IMR-90 (cell line): ENCODE data around the gene CIAO3.
A peak's percentile ranks its signal among the peaks of the same experiment; 100 is the strongest.

Source experiments
- FOS ChIP-seq: fragments of 150-350 bp; IDR thresholded peaks from 2 replicates; pipeline ENCODE4 v1.6.1; 2016; ENCODE audit warnings: low read depth, low read length
- MAZ ChIP-seq: IDR thresholded peaks from 2 replicates; pipeline ENCODE4 v1.6.1; 2012; ENCODE audit warnings: low read depth, mild to moderate bottlenecking, low read length, improper control_type of control experiment, moderate library complexity, borderline replicate concordance
- RFX5 ChIP-seq: IDR thresholded peaks from 2 replicates; pipeline ENCODE4 v1.8.0; 2012; ENCODE audit warnings: low read depth, mild to moderate bottlenecking, low read length, moderate library complexity
- SMC3 ChIP-seq: fragments of 150-350 bp; IDR thresholded peaks from 2 replicates; pipeline ENCODE4 v1.6.1; 2016; ENCODE audit warnings: low read depth, mild to moderate bottlenecking, antibody characterized with exemption, low read length, moderate library complexity
- TF ChIP-seq, protein P1 (sequence below): fragments of 150-350 bp; IDR thresholded peaks from 2 replicates; pipeline ENCODE4 v1.6.1; 2016; ENCODE audit warnings: low read depth, mild to moderate bottlenecking, low read length, moderate library complexity, borderline replicate concordance
- TF ChIP-seq, protein P2 (sequence below): fragments of 150-350 bp; IDR thresholded peaks from 2 replicates; pipeline ENCODE4 v1.6.1; 2017; ENCODE audit warnings: mild to moderate bottlenecking, antibody characterized with exemption, low read length, low read depth
- TF ChIP-seq, protein P3 (sequence below): conservative IDR thresholded peaks from 2 replicates; pipeline ENCODE4 v1.5.1; 2012; ENCODE audit warnings: mild to moderate bottlenecking, low read depth, low read length, improper control_type of control experiment

DNA sequence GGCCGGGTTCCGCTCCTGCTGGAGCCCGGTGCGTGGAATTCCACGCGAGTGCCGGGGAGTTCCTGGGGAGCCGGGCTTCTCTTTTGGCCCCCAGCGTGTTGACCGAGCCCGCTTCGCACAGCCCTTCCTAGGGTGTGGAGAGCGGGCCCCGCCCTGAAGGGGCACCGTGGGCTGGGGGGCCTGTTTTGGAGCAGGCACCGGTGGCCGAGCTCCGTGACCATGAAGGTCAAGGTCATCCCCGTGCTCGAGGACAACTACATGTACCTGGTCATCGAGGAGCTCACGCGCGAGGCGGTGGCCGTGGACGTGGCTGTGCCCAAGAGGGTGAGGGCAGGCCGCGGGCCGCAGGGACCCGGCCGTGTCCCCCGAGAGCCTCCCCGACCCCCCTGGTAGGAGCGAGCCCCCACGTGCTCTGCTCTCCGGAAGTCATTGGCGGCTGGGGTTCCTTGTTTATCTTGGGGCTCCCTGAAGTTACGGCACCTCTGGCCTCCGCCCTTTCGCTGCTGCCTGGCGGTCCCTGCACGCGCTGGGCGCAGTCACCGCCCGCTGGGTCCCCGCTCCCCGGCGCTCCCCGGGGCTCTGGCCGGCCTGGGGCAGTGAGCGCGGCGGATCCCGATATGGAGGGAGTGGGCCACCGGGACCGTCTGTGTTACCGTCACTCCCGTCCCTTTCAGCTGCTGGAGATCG lies 13.4 kb downstream of the CIAO3 start:
- TF ChIP-seq RFX5 (no peak), FOS (no peak), MAZ (no peak; the same call in 1 of the 2 replicates), SMC3 (no peak)
- TF ChIP-seq, protein P1, sequence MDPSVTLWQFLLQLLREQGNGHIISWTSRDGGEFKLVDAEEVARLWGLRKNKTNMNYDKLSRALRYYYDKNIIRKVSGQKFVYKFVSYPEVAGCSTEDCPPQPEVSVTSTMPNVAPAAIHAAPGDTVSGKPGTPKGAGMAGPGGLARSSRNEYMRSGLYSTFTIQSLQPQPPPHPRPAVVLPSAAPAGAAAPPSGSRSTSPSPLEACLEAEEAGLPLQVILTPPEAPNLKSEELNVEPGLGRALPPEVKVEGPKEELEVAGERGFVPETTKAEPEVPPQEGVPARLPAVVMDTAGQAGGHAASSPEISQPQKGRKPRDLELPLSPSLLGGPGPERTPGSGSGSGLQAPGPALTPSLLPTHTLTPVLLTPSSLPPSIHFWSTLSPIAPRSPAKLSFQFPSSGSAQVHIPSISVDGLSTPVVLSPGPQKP, result no peak
- TF ChIP-seq, protein P2, sequence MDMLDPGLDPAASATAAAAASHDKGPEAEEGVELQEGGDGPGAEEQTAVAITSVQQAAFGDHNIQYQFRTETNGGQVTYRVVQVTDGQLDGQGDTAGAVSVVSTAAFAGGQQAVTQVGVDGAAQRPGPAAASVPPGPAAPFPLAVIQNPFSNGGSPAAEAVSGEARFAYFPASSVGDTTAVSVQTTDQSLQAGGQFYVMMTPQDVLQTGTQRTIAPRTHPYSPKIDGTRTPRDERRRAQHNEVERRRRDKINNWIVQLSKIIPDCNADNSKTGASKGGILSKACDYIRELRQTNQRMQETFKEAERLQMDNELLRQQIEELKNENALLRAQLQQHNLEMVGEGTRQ, result peak; percentile 16; the same call in 1 of the 2 replicates
- TF ChIP-seq, protein P3, sequence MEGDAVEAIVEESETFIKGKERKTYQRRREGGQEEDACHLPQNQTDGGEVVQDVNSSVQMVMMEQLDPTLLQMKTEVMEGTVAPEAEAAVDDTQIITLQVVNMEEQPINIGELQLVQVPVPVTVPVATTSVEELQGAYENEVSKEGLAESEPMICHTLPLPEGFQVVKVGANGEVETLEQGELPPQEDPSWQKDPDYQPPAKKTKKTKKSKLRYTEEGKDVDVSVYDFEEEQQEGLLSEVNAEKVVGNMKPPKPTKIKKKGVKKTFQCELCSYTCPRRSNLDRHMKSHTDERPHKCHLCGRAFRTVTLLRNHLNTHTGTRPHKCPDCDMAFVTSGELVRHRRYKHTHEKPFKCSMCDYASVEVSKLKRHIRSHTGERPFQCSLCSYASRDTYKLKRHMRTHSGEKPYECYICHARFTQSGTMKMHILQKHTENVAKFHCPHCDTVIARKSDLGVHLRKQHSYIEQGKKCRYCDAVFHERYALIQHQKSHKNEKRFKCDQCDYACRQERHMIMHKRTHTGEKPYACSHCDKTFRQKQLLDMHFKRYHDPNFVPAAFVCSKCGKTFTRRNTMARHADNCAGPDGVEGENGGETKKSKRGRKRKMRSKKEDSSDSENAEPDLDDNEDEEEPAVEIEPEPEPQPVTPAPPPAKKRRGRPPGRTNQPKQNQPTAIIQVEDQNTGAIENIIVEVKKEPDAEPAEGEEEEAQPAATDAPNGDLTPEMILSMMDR, result no peak
